IMR-90 (cell line): ENCODE measurements around the gene IZUMO4. TPM values are rescaled to one million over a fixed set of nuclear protein-coding genes. Genes with fewer than 3 reads are reported as not detected.
A peak's percentile ranks its signal among the peaks of the same experiment; 100 is the strongest.

Experiments
- ATAC-seq: fragments of 200-7000 bp; cut with Tn5 transposase; 2 replicates; pipeline ENCODE4 v1.9.1; 2020; ENCODE audit warnings: low read depth, mild to moderate bottlenecking, moderate library complexity
- BruUV-seq: library from RNA; stranded (reverse); fragments of 400-500 nt; replicated peaks from 2 replicates; lab custom pipeline; 2021; lab: Mats Ljungman, UMichigan
- CTCF ChIA-PET: fragments of 300-600 bp; formaldehyde crosslinking; extraction: SDS; loops from one replicate; lab custom pipeline; 2021; ENCODE audit warnings: antibody characterized with exemption; lab: Yijun Ruan, JAX
- POLR2A ChIA-PET: fragments of 300-600 bp; sonication (Branson Sonifier 250); formaldehyde crosslinking; loops from one replicate; lab custom pipeline; 2022; ENCODE audit warnings: antibody characterized with exemption; ENCODE audit not compliant: unreplicated experiment; lab: Charles Lee
- DNase-seq: peaks from one replicate; pipeline ENCODE4 v3.0.0; 2013
- H2AFZ ChIP-seq: replicated peaks from 2 replicates; pipeline ENCODE3; 2013; ENCODE audit warnings: low read length, mild to moderate bottlenecking; ENCODE audit not compliant: poor library complexity
- H2AK5ac ChIP-seq: 2 replicates; pipeline ENCODE4 v1.6.1; 2013; ENCODE audit warnings: low read depth, low read length, inconsistent platforms
- H2AK9ac ChIP-seq: replicated peaks from 2 replicates; pipeline ENCODE3; 2013; ENCODE audit warnings: mild to moderate bottlenecking, low read depth, low read length, moderate library complexity; ENCODE audit not compliant: poor library complexity
- H2BK120ac ChIP-seq: 2 replicates; pipeline ENCODE4 v1.6.1; 2013; ENCODE audit warnings: low read depth, low read length, inconsistent platforms
- H2BK15ac ChIP-seq: 3 replicates; pipeline ENCODE4 v1.6.1; 2013; ENCODE audit warnings: low read depth, low read length, inconsistent platforms
- H2BK20ac ChIP-seq: 2 replicates; pipeline ENCODE4 v1.6.1; 2013; ENCODE audit warnings: low read depth, mild to moderate bottlenecking, inconsistent platforms, low read length, moderate library complexity
- H2BK5ac ChIP-seq: 2 replicates; pipeline ENCODE4 v1.6.1; 2013; ENCODE audit warnings: mild to moderate bottlenecking, low read depth, low read length, inconsistent platforms; ENCODE audit not compliant: poor library complexity, severe bottlenecking
- H3K14ac ChIP-seq: replicated peaks from 2 replicates; pipeline ENCODE4 v1.6.1; 2013; ENCODE audit warnings: low read depth, low read length, inconsistent platforms
- H3K18ac ChIP-seq: 2 replicates; pipeline ENCODE4 v1.6.1; 2013; ENCODE audit warnings: low read depth, low read length, control low read depth
- H3K23ac ChIP-seq: 2 replicates; pipeline ENCODE4 v1.6.1; 2013; ENCODE audit warnings: low read depth, low read length, inconsistent platforms
- H3K27ac ChIP-seq: 2 replicates; pipeline ENCODE4 v1.5.1; 2013; ENCODE audit warnings: mild to moderate bottlenecking, control low read depth, low read length; ENCODE audit not compliant: insufficient read depth
- H3K27me3 ChIP-seq: 2 replicates; pipeline ENCODE4 v1.6.1; 2013; ENCODE audit warnings: low read length; ENCODE audit not compliant: control insufficient read depth, insufficient read depth
- H3K36me3 ChIP-seq: 2 replicates; pipeline ENCODE4 v1.6.1; 2013; ENCODE audit warnings: low read length, mixed read lengths; ENCODE audit not compliant: control insufficient read depth, insufficient read depth
- H3K4ac ChIP-seq: 2 replicates; pipeline ENCODE4 v1.6.1; 2013; ENCODE audit warnings: low read depth, low read length, inconsistent platforms
- H3K4me1 ChIP-seq: 2 replicates; pipeline ENCODE4 v1.6.1; 2013; ENCODE audit warnings: low read length, mixed read lengths; ENCODE audit not compliant: control insufficient read depth, insufficient read depth
- H3K4me2 ChIP-seq: 2 replicates; pipeline ENCODE4 v1.6.1; 2013; ENCODE audit warnings: low read depth, mild to moderate bottlenecking, control low read depth, low read length, moderate library complexity
- H3K4me3 ChIP-seq: 2 replicates; pipeline ENCODE4 v1.5.1; 2013; ENCODE audit warnings: low read depth, mild to moderate bottlenecking, control low read depth, low read length, moderate library complexity; ENCODE audit not compliant: insufficient read depth
- H3K56ac ChIP-seq: 2 replicates; pipeline ENCODE4 v1.6.1; 2013; ENCODE audit warnings: low read length, inconsistent platforms; ENCODE audit not compliant: insufficient read depth; ENCODE audit errors: extremely low read depth
- H3K79me1 ChIP-seq, 2 experiments: 2 replicates each; pipeline ENCODE4 v1.6.1; 2013; ENCODE audit warnings: low read length in 2 of 2, inconsistent platforms in 1 of 2, low read depth in 1 of 2
- H3K9ac ChIP-seq: 2 replicates; pipeline ENCODE4 v1.6.1; 2013; ENCODE audit warnings: low read depth, low read length, control low read depth
- H3K9me1 ChIP-seq: 2 replicates; pipeline ENCODE4 v1.6.1; 2013; ENCODE audit warnings: low read length, inconsistent platforms; ENCODE audit not compliant: insufficient read depth
- H3K9me3 ChIP-seq: 2 replicates; pipeline ENCODE4 v1.6.1; 2013; ENCODE audit warnings: low read length; ENCODE audit not compliant: control insufficient read depth, insufficient read depth
- H4K20me1 ChIP-seq: 2 replicates; pipeline ENCODE4 v1.6.1; 2013; ENCODE audit warnings: low read length, inconsistent platforms; ENCODE audit not compliant: insufficient read depth
- H4K5ac ChIP-seq: 2 replicates; pipeline ENCODE4 v1.6.1; 2013; ENCODE audit warnings: mild to moderate bottlenecking, low read depth, low read length, control low read depth
- H4K8ac ChIP-seq, 2 experiments: 2 replicates each; pipeline ENCODE4 v1.6.1; 2013; ENCODE audit warnings: low read depth in 2 of 2, low read length in 2 of 2, control low read depth in 1 of 2, inconsistent platforms in 1 of 2
- H4K91ac ChIP-seq: 2 replicates; pipeline ENCODE4 v1.6.1; 2013; ENCODE audit warnings: low read depth, low read length, inconsistent platforms; ENCODE audit not compliant: insufficient read depth
- BHLHE40 ChIP-seq: fragments of 150-350 bp; IDR thresholded peaks from 2 replicates; pipeline ENCODE4 v1.6.1; 2016; ENCODE audit warnings: mild to moderate bottlenecking, low read depth, low read length
- CTCF ChIP-seq: conservative IDR thresholded peaks from 2 replicates; pipeline ENCODE4 v1.5.1; 2012; ENCODE audit warnings: mild to moderate bottlenecking, low read depth, low read length, improper control_type of control experiment
- ELK1 ChIP-seq: fragments of 150-350 bp; IDR thresholded peaks from 2 replicates; pipeline ENCODE4 v1.6.1; 2016; ENCODE audit warnings: low read depth, mild to moderate bottlenecking, low read length, moderate library complexity, borderline replicate concordance
- FOS ChIP-seq: fragments of 150-350 bp; IDR thresholded peaks from 2 replicates; pipeline ENCODE4 v1.6.1; 2016; ENCODE audit warnings: low read depth, low read length
- MAFK ChIP-seq: IDR thresholded peaks from 2 replicates; pipeline ENCODE4 v1.6.1; 2012; ENCODE audit warnings: low read depth, low read length, improper control_type of control experiment
- MAZ ChIP-seq: IDR thresholded peaks from 2 replicates; pipeline ENCODE4 v1.6.1; 2012; ENCODE audit warnings: low read depth, mild to moderate bottlenecking, low read length, improper control_type of control experiment, moderate library complexity, borderline replicate concordance
- MXI1 ChIP-seq: IDR thresholded peaks from 2 replicates; pipeline ENCODE4 v1.6.1; 2012; ENCODE audit warnings: low read depth, mild to moderate bottlenecking, low read length, moderate library complexity, borderline replicate concordance
- POLR2A ChIP-seq: IDR thresholded peaks from 2 replicates; pipeline ENCODE4 v1.6.1; 2012; ENCODE audit warnings: mild to moderate bottlenecking, low read depth, low read length
- RAD21 ChIP-seq: IDR thresholded peaks from 2 replicates; pipeline ENCODE4 v1.6.1; 2012; ENCODE audit warnings: low read length, improper control_type of control experiment
- RCOR1 ChIP-seq: IDR thresholded peaks from 2 replicates; pipeline ENCODE4 v1.6.1; 2012; ENCODE audit warnings: mild to moderate bottlenecking, low read length, improper control_type of control experiment; ENCODE audit not compliant: insufficient replicate concordance
- RFX5 ChIP-seq: IDR thresholded peaks from 2 replicates; pipeline ENCODE4 v1.8.0; 2012; ENCODE audit warnings: low read depth, mild to moderate bottlenecking, low read length, moderate library complexity
- SMC3 ChIP-seq: fragments of 150-350 bp; IDR thresholded peaks from 2 replicates; pipeline ENCODE4 v1.6.1; 2016; ENCODE audit warnings: low read depth, mild to moderate bottlenecking, antibody characterized with exemption, low read length, moderate library complexity
- WGBS, 2 experiments: methylation state at CpG; one replicate each; pipeline versions ENCODE4 v1.1.5 to v1.1.7; 2013; ENCODE audit warnings: missing lambda C conversion rate in 2 of 2; ENCODE audit not compliant: insufficient read length in 1 of 2; ENCODE audit errors: extremely low coverage in 2 of 2; 5-methylcytosine and 5-hydroxymethylcytosine counted together
- dilution Hi-C: fragments of 300-500 bp; cut with HindIII; formaldehyde crosslinking; loops from one replicate; pipeline ENCODE4 v1.14.3; 2018; ENCODE audit warnings: low sequenced_read_pairs; ENCODE audit not compliant: unreplicated experiment
- in situ Hi-C: fragments of 300-500 bp; cut with MboI; formaldehyde crosslinking; loops from 3 replicates; pipeline ENCODE4 v1.14.3; 2019; ENCODE audit warnings: low sequenced_read_pairs, inconsistent platforms, mixed read lengths
- intact Hi-C: fragments of 100-400 bp; cut with micrococcal nuclease; formaldehyde crosslinking; loops from 2 replicates; pipeline ENCODE4 v1.10.0; 2022
- polyA plus RNA-seq, 3 experiments: library from polyadenylated mRNA; depleted of rRNA; stranded (reverse); fragments of >200 nt; gene quantifications; 2 replicates each; pipeline ENCODE4 v1.2.3, GENCODE V29; 2012; ENCODE audit warnings: low replicate concordance in 1 of 3
- total RNA-seq: library from RNA; depleted of rRNA; stranded (reverse); fragments of >200 nt; gene quantifications from 2 replicates; pipeline ENCODE4 v1.2.3, GENCODE V29; 2012

The IZUMO4 gene
- total and polyA plus RNA-seq, 2 of the 4 experiments (the other 2 are of a cell fraction): 0.72 to 2.8 TPM

DNA sequence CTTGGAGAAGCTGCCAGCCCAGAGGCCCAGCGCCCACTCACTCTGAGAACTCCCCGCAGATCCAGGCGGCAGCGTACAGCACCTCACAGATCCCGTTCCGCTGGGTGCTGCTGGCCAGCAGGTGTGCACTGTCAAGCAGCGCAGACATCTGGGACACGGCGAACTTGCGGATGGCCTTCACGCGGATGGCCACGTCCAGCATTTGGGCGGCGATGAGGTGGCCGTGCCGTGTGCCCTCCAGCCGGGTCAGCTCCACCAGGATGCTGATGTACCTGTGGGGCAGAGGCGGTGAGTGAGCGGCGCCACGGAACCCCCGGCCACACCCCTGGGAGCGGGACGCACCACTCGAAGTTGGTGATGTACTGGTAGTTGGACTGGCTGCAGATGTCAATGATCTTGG is 24.1 kb downstream of the IZUMO4 start:
- no peak for TF ChIP-seq MAFK
- TF ChIP-seq BHLHE40: no peak
- no peak for TF ChIP-seq RAD21
- TF ChIP-seq RCOR1: no peak
- TF ChIP-seq SMC3: no peak
- no peak for TF ChIP-seq FOS
- no peak for TF ChIP-seq RFX5
- TF ChIP-seq CTCF: no peak
- no peak for TF ChIP-seq MXI1
- TF ChIP-seq ELK1: no peak
- no peak for TF ChIP-seq MAZ
- no peak for TF ChIP-seq POLR2A
- Histone ChIP-seq H3K56ac (no peak overlapping the region), H3K18ac (no peak overlapping the region), H2AK5ac (no peak overlapping the region), H3K4me1 (no peaks in the 10 kb centered on the region), H3K9me1 (peaks cover 7% of the 10 kb centered on the region; the same call in 1 of the 2 replicates), H2AFZ (peak overlapping the region; percentile 43), H2BK5ac (no peak overlapping the region), H3K4me2 (no peak overlapping the region), H4K8ac (no peak overlapping the region), H4K91ac (no peak overlapping the region), H4K20me1 (peaks cover 40% of the 10 kb centered on the region), H3K27me3 (no peaks in the 10 kb centered on the region), H3K9me3 (no peaks in the 10 kb centered on the region), H3K4me3 (no peak overlapping the region), H2BK20ac (no peak overlapping the region), H4K5ac (no peak overlapping the region), H3K9ac (no peak overlapping the region), H3K36me3 (peaks cover 82% of the 10 kb centered on the region), H2BK15ac (no peak overlapping the region), H2AK9ac (no peak overlapping the region), H3K4ac (no peak overlapping the region), H3K27ac (no peak overlapping the region), H2BK120ac (no peak overlapping the region), H3K79me1 (peaks cover 3 to 45% of the 10 kb centered on the region in 2 experiments; a peak in 3 of 4 replicates), H3K23ac (no peak overlapping the region), H3K14ac (no peak overlapping the region)
- no TSS peak for BruUV-seq
- dilution Hi-C loops: no loop called here
- in situ Hi-C loops: no loop called here
- intact Hi-C loops: no loop called here
- POLR2A ChIA-PET: no interaction called here
- ATAC-seq (no peak), DNase-seq (no peak)
- WGBS, 2 experiments: 97% methylated on average over 21 of the region's 26 CpGs; no CpG with 5 or more reads in 1 of the 2 experiments
- CTCF ChIA-PET: no interaction called here
